ENCODE data around the gene TMEFF1. TPM values are rescaled to one million over a fixed set of nuclear protein-coding genes. Genes with fewer than 3 reads are reported as not detected.

TMEFF1 gene
- total and polyA plus RNA-seq, 2 of the 8 experiments (the other 6 are each of a cell fraction or from before 2014, with no cell fraction given) = 13.5 to 68.2 TPM

GRCh38 chr9:100590481-100590880 lies 117.5 kb downstream of the TMEFF1 start:
- TF ChIP-seq CREB1 (IDR thresholded peaks at IDR 0.05) = no peak
- peak in 1 of 2 experiments; percentile 3; a peak in 2 of 3 replicates for TF ChIP-seq POLR2A (IDR thresholded peaks at IDR 0.05; ENCODE audit: control extremely low read depth in 1 of 2, low read depth in 2 of 2, low read length in 2 of 2)
- TF ChIP-seq POLR2AphosphoS5 (IDR thresholded peaks at IDR 0.05; ENCODE audit: low read depth, low read length) = peak; percentile 3
- POLR2A ChIA-PET (ENCODE audit: partially characterized antibody) = interaction anchor here (1.0 to 2.3 kb wide), 2 partner anchors 11 to 163 kb away, joined by 3 to 7 read pairs; partner anchors contain the start of gene MSANTD3

More at GRCh38 chr9:100590481-100590880, 117.5 kb downstream of the TMEFF1 start:
- no peak for FAIRE-seq
- H3K4ac ChIP-seq (replicated peaks; ENCODE audit: insufficient read length, low read depth, low read length) = no peak overlapping the region
- peaks cover 0 to 3% (median 2%) of the 10 kb centered on the region in 4 experiments; a peak in 1 of 7 replicates for H3K4me1 ChIP-seq (replicated peaks in 1 of 4; ENCODE audit: control insufficient read depth in 3 of 4, insufficient read depth in 4 of 4, low read length in 3 of 4)
- peaks cover 7 to 23% (median 17%) of the 10 kb centered on the region in 4 experiments; a peak in 6 of 8 replicates for H3K36me3 ChIP-seq (ENCODE audit: control insufficient read depth in 2 of 4, insufficient read depth in 4 of 4, low read length in 3 of 4)
- no peaks in the 10 kb centered on the region for H3K9me3 ChIP-seq (ENCODE audit: insufficient read depth in 2 of 2, low read depth in 1 of 2, low read length in 1 of 2)
- no peaks in the 10 kb centered on the region for H3K79me1 ChIP-seq (ENCODE audit: low read depth, low read length)
- no peak overlapping the region for H3K23ac ChIP-seq (ENCODE audit: insufficient read length)
- no peak overlapping the region for H3K4me2 ChIP-seq (ENCODE audit: insufficient read depth in 1 of 2, low read depth in 2 of 2, low read length in 2 of 2)
- H2BK5ac ChIP-seq (ENCODE audit: low read depth, low read length) = no peak overlapping the region
- H4K20me1 ChIP-seq (replicated peaks in 1 of 2; ENCODE audit: control insufficient read depth in 1 of 2, insufficient read depth in 2 of 2, low read length in 2 of 2) = no peaks in the 10 kb centered on the region
- H3K18ac ChIP-seq (ENCODE audit: extremely low read depth, low read length) = no peak overlapping the region
- no peak overlapping the region for H3K56ac ChIP-seq (replicated peaks; ENCODE audit: insufficient read length, low read depth, low read length)
- no peak overlapping the region for H2AK5ac ChIP-seq (ENCODE audit: low read depth, low read length)
- H3K14ac ChIP-seq (ENCODE audit: insufficient read length) = no peak overlapping the region
- WGBS, 2 experiments (ENCODE audit: extremely low coverage in 1 of 2, insufficient coverage in 1 of 2, insufficient read length in 1 of 2, insufficient replicate concordance in 2 of 2, low coverage in 1 of 2, low lambda C conversion rate in 2 of 2, missing lambda C conversion rate in 1 of 2) = 93% methylated on average over 2 of the region's 2 CpGs; no CpG with 5 or more reads in 1 of the 2 experiments
- no peak overlapping the region for H4K91ac ChIP-seq (replicated peaks; ENCODE audit: insufficient read length, low read length)
- no peak overlapping the region for H2BK12ac ChIP-seq (ENCODE audit: low read depth, low read length)
- no peak overlapping the region for H3K4me3 ChIP-seq (ENCODE audit: extremely low read depth in 1 of 4, insufficient read depth in 2 of 4, low read depth in 3 of 4, low read length in 4 of 4)
- DNase-seq (ENCODE audit: low read depth in 1 of 2, low spot score in 2 of 2) = no peak
- H2AFZ ChIP-seq (ENCODE audit: low read length) = no peak overlapping the region
- no peak overlapping the region for H3K9ac ChIP-seq (replicated peaks in 1 of 4; ENCODE audit: extremely low read depth in 1 of 4, low read depth in 3 of 4, low read length in 3 of 4)
- H4K8ac ChIP-seq (ENCODE audit: extremely low read depth, insufficient read depth, low read length) = no peak overlapping the region
- H3K79me2 ChIP-seq (ENCODE audit: control insufficient read depth in 1 of 2, insufficient read depth in 2 of 2, low read length in 2 of 2) = no peaks in the 10 kb centered on the region
- H3K27me3 ChIP-seq (replicated peaks in 1 of 4; ENCODE audit: control insufficient read depth in 3 of 4, extremely low read depth in 1 of 4, insufficient read depth in 3 of 4, low read length in 3 of 4) = no peaks in the 10 kb centered on the region
- H4K5ac ChIP-seq (ENCODE audit: insufficient read length, low read depth, low read length) = no peak overlapping the region
- no peaks in the 10 kb centered on the region; the same call in none of the 2 replicates for H3K23me2 ChIP-seq (ENCODE audit: low read depth, low read length)
- H2BK120ac ChIP-seq (replicated peaks; ENCODE audit: low read depth, low read length) = no peak overlapping the region
- H2BK20ac ChIP-seq (ENCODE audit: low read length) = no peak overlapping the region
- CTCF ChIA-PET (ENCODE audit: partially characterized antibody) = interaction anchor here (2.9 kb wide), 1 partner anchor 11 kb away, joined by 12 read pairs; no protein-coding TSS in a partner anchor
- H2BK15ac ChIP-seq (ENCODE audit: low read length) = no peak overlapping the region
- no peak overlapping the region for H3K27ac ChIP-seq (ENCODE audit: low read depth, low read length)
